Neuronal stem cell (in vitro differentiated cells): Measurements from ENCODE around the gene HTATIP2.

Source experiments
- DNase-seq: peaks from one replicate; pipeline ENCODE4 v3.0.0-alpha.2; 2013; ENCODE audit warnings: low spot score
- H2AFZ ChIP-seq: one replicate; pipeline ENCODE4 v1.6.1; 2013; ENCODE audit warnings: mild to moderate bottlenecking, low read length, inconsistent platforms
- H2AK5ac ChIP-seq: 2 replicates; pipeline ENCODE4 v1.6.1; 2013; ENCODE audit warnings: low read depth, mild to moderate bottlenecking, inconsistent platforms, low read length, moderate library complexity, mixed read lengths
- H2BK120ac ChIP-seq: 2 replicates; pipeline ENCODE4 v1.6.1; 2013; ENCODE audit warnings: low read depth, mild to moderate bottlenecking, inconsistent platforms, low read length, moderate library complexity, mixed read lengths
- H2BK12ac ChIP-seq: one replicate; pipeline ENCODE4 v1.6.1; 2013; ENCODE audit warnings: low read length, inconsistent platforms
- H2BK15ac ChIP-seq: 2 replicates; pipeline ENCODE4 v1.6.1; 2013; ENCODE audit warnings: mild to moderate bottlenecking, low read length, inconsistent platforms, mixed read lengths
- H2BK5ac ChIP-seq: one replicate; pipeline ENCODE4 v1.6.1; 2013; ENCODE audit warnings: inconsistent platforms, mild to moderate bottlenecking, low read length, moderate library complexity
- H3K14ac ChIP-seq: one replicate; pipeline ENCODE4 v1.6.1; 2013; ENCODE audit warnings: low read length, inconsistent platforms
- H3K18ac ChIP-seq: 2 replicates; pipeline ENCODE4 v1.6.1; 2013; ENCODE audit warnings: low read length, inconsistent platforms
- H3K23ac ChIP-seq: 2 replicates; pipeline ENCODE4 v1.6.1; 2013; ENCODE audit warnings: low read depth, mild to moderate bottlenecking, mixed read lengths, low read length, inconsistent platforms; ENCODE audit not compliant: poor library complexity
- H3K27ac ChIP-seq: replicated peaks from 3 replicates; pipeline ENCODE4 v1.5.1; 2013; ENCODE audit warnings: low read length, inconsistent platforms
- H3K27me3 ChIP-seq, 3 experiments: 2 replicates each; pipeline ENCODE4 v1.6.1; 2013; ENCODE audit warnings: low read length in 3 of 3, mild to moderate bottlenecking in 2 of 3, inconsistent platforms in 1 of 3, low read depth in 1 of 3, mixed read lengths in 1 of 3, moderate library complexity in 1 of 3; ENCODE audit not compliant: control insufficient read depth in 3 of 3, insufficient read depth in 3 of 3
- H3K36me3 ChIP-seq, 2 donors: replicated peaks in 1 of 2; 2 replicates each; pipeline ENCODE4 v1.6.1; 2013; ENCODE audit warnings: low read length in 2 of 2; ENCODE audit not compliant: control insufficient read depth in 2 of 2, insufficient read depth in 2 of 2
- H3K4ac ChIP-seq: 2 replicates; pipeline ENCODE4 v1.6.1; 2013; ENCODE audit warnings: inconsistent platforms, mild to moderate bottlenecking, low read length, moderate library complexity
- H3K4me1 ChIP-seq, 2 donors: 1 replicate in 1 of 2; 2 replicates in 1 of 2; pipeline ENCODE4 v1.6.1; 2013; ENCODE audit warnings: low read length in 2 of 2, low read depth in 1 of 2; ENCODE audit not compliant: control insufficient read depth in 2 of 2, insufficient read depth in 1 of 2
- H3K4me2 ChIP-seq: one replicate; pipeline ENCODE4 v1.6.1; 2013; ENCODE audit warnings: mild to moderate bottlenecking, low read length, inconsistent platforms; ENCODE audit not compliant: insufficient read depth, poor library complexity, severe bottlenecking
- H3K4me3 ChIP-seq, 2 donors: 2 replicates each; pipeline ENCODE4 v1.5.1; 2013; ENCODE audit warnings: low read length in 2 of 2, mild to moderate bottlenecking in 2 of 2, inconsistent platforms in 1 of 2, moderate library complexity in 1 of 2
- H3K79me1 ChIP-seq: one replicate; pipeline ENCODE4 v1.6.1; 2013; ENCODE audit warnings: low read depth, mild to moderate bottlenecking, inconsistent platforms, low read length, moderate library complexity
- H3K9ac ChIP-seq: one replicate; pipeline ENCODE4 v1.6.1; 2013; ENCODE audit warnings: mild to moderate bottlenecking, low read depth, low read length, inconsistent platforms; ENCODE audit not compliant: poor library complexity
- H3K9me3 ChIP-seq, 2 donors: replicated peaks in 1 of 2; 2 replicates each; pipeline versions ENCODE3 to v1.6.1; 2013; ENCODE audit warnings: low read length in 2 of 2, mild to moderate bottlenecking in 2 of 2, inconsistent platforms in 1 of 2, low read depth in 1 of 2, mixed read lengths in 1 of 2, moderate library complexity in 1 of 2; ENCODE audit not compliant: control insufficient read depth in 2 of 2, insufficient read depth in 1 of 2
- H4K8ac ChIP-seq: one replicate; pipeline ENCODE4 v1.6.1; 2013; ENCODE audit warnings: low read depth, mild to moderate bottlenecking, inconsistent platforms, low read length, moderate library complexity
- H4K91ac ChIP-seq: one replicate; pipeline ENCODE4 v1.6.1; 2013; ENCODE audit warnings: low read length, low read depth, mild to moderate bottlenecking, inconsistent platforms; ENCODE audit not compliant: poor library complexity
- WGBS, 2 donors: extraction: QIAGEN DNeasy Blood & Tissue Kit; methylation state at CpG; one replicate each; pipeline ENCODE4 v1.1.7; 2013; ENCODE audit warnings: missing lambda C conversion rate in 2 of 2, mixed read lengths in 1 of 2; ENCODE audit not compliant: insufficient read length in 2 of 2, insufficient replicate concordance in 1 of 2; ENCODE audit errors: extremely low coverage in 2 of 2; 5-methylcytosine and 5-hydroxymethylcytosine counted together

Gene HTATIP2

GRCh38 chr11:20406484-20406883 lies 43.0 kb downstream of the HTATIP2 start:
- Histone ChIP-seq H3K4me3 (no peak overlapping the region), H3K18ac (no peak overlapping the region), H3K27me3 (no peaks in the 10 kb centered on the region), H2BK12ac (no peak overlapping the region), H2AFZ (no peak overlapping the region), H3K27ac (no peak overlapping the region), H3K4me2 (no peak overlapping the region), H3K36me3 (peaks cover 2 to 71% of the 10 kb centered on the region in 2 donors), H3K14ac (no peak overlapping the region), H2AK5ac (no peak overlapping the region), H3K23ac (no peak overlapping the region), H4K8ac (no peak overlapping the region), H3K9me3 (no peaks in the 10 kb centered on the region), H3K4ac (no peak overlapping the region), H2BK15ac (no peak overlapping the region), H2BK120ac (no peak overlapping the region), H3K9ac (no peak overlapping the region), H3K4me1 (no peaks in the 10 kb centered on the region), H4K91ac (no peak overlapping the region), H3K79me1 (no peaks in the 10 kb centered on the region), H2BK5ac (no peak overlapping the region)
- no peak for DNase-seq

GRCh38 chr11:20407344-20407743 lies 43.8 kb downstream of the HTATIP2 start:
- Histone ChIP-seq H2BK12ac (no peak overlapping the region), H4K91ac (no peak overlapping the region), H2BK120ac (no peak overlapping the region), H2BK5ac (no peak overlapping the region), H3K27me3 (no peaks in the 10 kb centered on the region), H3K36me3 (peaks cover 2 to 70% of the 10 kb centered on the region in 2 donors), H3K4me2 (no peak overlapping the region), H3K9me3 (no peaks in the 10 kb centered on the region), H4K8ac (no peak overlapping the region), H2AFZ (no peak overlapping the region), H3K79me1 (no peaks in the 10 kb centered on the region), H2AK5ac (no peak overlapping the region), H3K4ac (no peak overlapping the region), H3K4me1 (no peaks in the 10 kb centered on the region), H3K14ac (no peak overlapping the region), H2BK15ac (no peak overlapping the region), H3K18ac (no peak overlapping the region), H3K9ac (no peak overlapping the region), H3K27ac (no peak overlapping the region), H3K4me3 (no peak overlapping the region), H3K23ac (no peak overlapping the region)
- no CpG with 5 or more reads among the region's 3 CpGs for WGBS, 2 donors
- DNase-seq: no peak

- Histone ChIP-seq H3K4me2 (no peak overlapping the region), H4K91ac (no peak overlapping the region), H3K36me3 (peaks cover 1 to 52% of the 10 kb centered on the region in 2 donors), H3K9ac (no peak overlapping the region), H3K23ac (no peak overlapping the region), H3K4me1 (no peaks in the 10 kb centered on the region), H3K4me3 (no peak overlapping the region), H3K4ac (no peak overlapping the region), H3K79me1 (no peaks in the 10 kb centered on the region), H3K27me3 (no peaks in the 10 kb centered on the region), H2AFZ (no peak overlapping the region), H3K27ac (no peak overlapping the region), H3K18ac (no peak overlapping the region), H2BK5ac (no peak overlapping the region), H3K9me3 (no peaks in the 10 kb centered on the region), H4K8ac (no peak overlapping the region), H2BK15ac (no peak overlapping the region), H2BK12ac (no peak overlapping the region), H2AK5ac (no peak overlapping the region), H3K14ac (no peak overlapping the region), H2BK120ac (no peak overlapping the region)
- DNase-seq: no peak
Measured at GRCh38 chr11:20415432-20415831, 51.9 kb downstream of the HTATIP2 start.

DNA sequence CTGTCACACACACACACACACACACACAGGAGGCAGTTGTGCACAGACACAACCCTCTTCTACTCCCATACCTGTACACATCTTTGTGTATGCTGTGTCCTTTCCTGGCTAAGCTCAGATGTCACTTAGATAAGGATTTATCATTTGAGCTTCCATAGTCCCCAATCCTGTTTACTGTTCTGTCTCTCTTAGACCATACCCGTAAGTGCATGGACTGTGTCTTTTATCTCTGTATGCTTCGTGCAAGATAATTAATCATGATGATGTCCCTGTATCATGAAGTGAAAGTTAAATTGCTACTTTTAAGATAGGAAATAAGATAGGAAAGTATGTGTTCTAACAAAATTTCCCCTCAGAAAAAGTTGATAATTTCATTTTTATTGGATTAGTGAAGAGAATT lies 54.3 kb downstream of the HTATIP2 start:
- Histone ChIP-seq H3K4ac (no peak overlapping the region), H4K8ac (no peak overlapping the region), H2BK12ac (no peak overlapping the region), H2BK120ac (no peak overlapping the region), H3K9me3 (no peaks in the 10 kb centered on the region), H3K23ac (no peak overlapping the region), H3K36me3 (peaks cover 1 to 68% of the 10 kb centered on the region in 2 donors), H3K4me2 (no peak overlapping the region), H4K91ac (no peak overlapping the region), H3K4me1 (no peaks in the 10 kb centered on the region), H2BK5ac (no peak overlapping the region), H3K14ac (no peak overlapping the region), H3K4me3 (no peak overlapping the region), H2BK15ac (no peak overlapping the region), H3K9ac (no peak overlapping the region), H3K27me3 (no peaks in the 10 kb centered on the region), H2AFZ (no peak overlapping the region), H3K27ac (no peak overlapping the region), H3K18ac (no peak overlapping the region), H3K79me1 (no peaks in the 10 kb centered on the region), H2AK5ac (no peak overlapping the region)
- no CpG with 5 or more reads among the region's 2 CpGs for WGBS, 2 donors
- no peak for DNase-seq
